HG03175 (cell line): Measurements from ENCODE around the gene LRMDA.

Source experiments
- ATAC-seq: cut with Tn5 transposase; IDR thresholded peaks from one replicate; pipeline ENCODE4 v1.9.1; 2021; ENCODE audit warnings: mild to moderate bottlenecking, moderate library complexity; ENCODE audit not compliant: unreplicated experiment

The LRMDA gene

GRCh38 chr10:75851580-75852345 lies 420.3 kb downstream of the LRMDA start:
- ATAC-seq: no peak

GRCh38 chr10:75852851-75853484 lies 421.5 kb downstream of the LRMDA start:
- ATAC-seq: no peak

GRCh38 chr10:75857269-75857846 lies 425.9 kb downstream of the LRMDA start:
- no peak for ATAC-seq

GRCh38 chr10:75857896-75858295 lies 426.5 kb downstream of the LRMDA start:
- no peak for ATAC-seq

- ATAC-seq: no peak
Observed at GRCh38 chr10:75858339-75858738, 426.9 kb downstream of the LRMDA start.

- no peak for ATAC-seq
Observed at GRCh38 chr10:75859141-75859540, 427.7 kb downstream of the LRMDA start.

GRCh38 chr10:75860009-75860408 lies 428.6 kb downstream of the LRMDA start:
- ATAC-seq: no peak

GRCh38 chr10:75861582-75861981 lies 430.2 kb downstream of the LRMDA start:
- ATAC-seq: no peak

GRCh38 chr10:75862935-75863334 lies 431.5 kb downstream of the LRMDA start:
- no peak for ATAC-seq

GRCh38 chr10:75864717-75865116 lies 433.3 kb downstream of the LRMDA start:
- no peak for ATAC-seq

- ATAC-seq: no peak
Observed at GRCh38 chr10:75865413-75866299, 434.2 kb downstream of the LRMDA start.

GRCh38 chr10:75866300-75866625 lies 434.8 kb downstream of the LRMDA start:
- ATAC-seq: no peak

GRCh38 chr10:75866731-75867130 lies 435.3 kb downstream of the LRMDA start:
- no peak for ATAC-seq

- ATAC-seq: no peak
Observed at GRCh38 chr10:75868574-75868973, 437.1 kb downstream of the LRMDA start.

GRCh38 chr10:75870039-75870645 lies 438.7 kb downstream of the LRMDA start:
- ATAC-seq: no peak

GRCh38 chr10:75875740-75876139 lies 444.3 kb downstream of the LRMDA start:
- no peak for ATAC-seq

GRCh38 chr10:75876710-75877109 lies 445.3 kb downstream of the LRMDA start:
- no peak for ATAC-seq

GRCh38 chr10:75877877-75878276 lies 446.5 kb downstream of the LRMDA start:
- ATAC-seq: no peak

- no peak for ATAC-seq
Observed at GRCh38 chr10:75878586-75878985, 447.2 kb downstream of the LRMDA start.

- no peak for ATAC-seq
Observed at GRCh38 chr10:75880031-75880775, 448.8 kb downstream of the LRMDA start.
